K562 (cell line): Measurements from ENCODE around the gene RNF19B. TPM values are rescaled to one million over a fixed set of nuclear protein-coding genes. Genes with fewer than 3 reads are reported as not detected.

Experiments
- ASH1L ChIP-seq: fragments of 450-650 bp; IDR thresholded peaks from 2 replicates; pipeline ENCODE4 v1.6.1; 2018; ENCODE audit warnings: borderline replicate concordance, mild to moderate bottlenecking, low read depth; ENCODE audit not compliant: partially characterized antibody
- BCL6 ChIP-seq: fragments of 250-450 bp; sonication (Bioruptor Pico); IDR thresholded peaks from 2 replicates; pipeline ENCODE4 v1.4.0; 2020
- BCOR ChIP-seq: fragments of 450-650 bp; IDR thresholded peaks from 2 replicates; pipeline ENCODE4 v1.6.1; 2016
- CCNT2 ChIP-seq: IDR thresholded peaks from 2 replicates; pipeline ENCODE4 v1.6.1; 2011; ENCODE audit warnings: borderline replicate concordance, low read depth, mild to moderate bottlenecking, moderate library complexity, mixed read lengths, low read length; ENCODE audit not compliant: insufficient read length; ENCODE audit errors: extremely low read depth
- CREBBP ChIP-seq: IDR thresholded peaks from one replicate; pipeline ENCODE4 v1.6.1; 2012; ENCODE audit warnings: low read depth, mild to moderate bottlenecking, control low read depth, inconsistent platforms, low read length
- ELK1 ChIP-seq: sonication (generic); formaldehyde crosslinking; IDR thresholded peaks from 2 replicates; pipeline ENCODE4 v1.8.1; 2022; ENCODE audit warnings: missing genetic modification reagents
- ESRRB ChIP-seq: fragments of 250-450 bp; sonication (Bioruptor Pico); IDR thresholded peaks from 2 replicates; pipeline ENCODE4 v1.5.0; 2020; ENCODE audit warnings: mild to moderate bottlenecking, moderate library complexity, borderline replicate concordance
- FOXP1 ChIP-seq: sonication (generic); formaldehyde crosslinking; IDR thresholded peaks from 2 replicates; pipeline ENCODE4 v1.8.0; 2022; ENCODE audit warnings: mild to moderate bottlenecking, missing genetic modification reagents
- GTF2A2 ChIP-seq: IDR thresholded peaks from 2 replicates; pipeline ENCODE4 v1.6.1; 2016; ENCODE audit warnings: mild to moderate bottlenecking, missing genetic modification characterization, missing compliant biosample characterization
- HMG20B ChIP-seq: fragments of 250-450 bp; sonication (Bioruptor Pico); IDR thresholded peaks from 2 replicates; pipeline ENCODE4 v1.5.0; 2021; ENCODE audit warnings: mild to moderate bottlenecking
- MXI1 ChIP-seq: IDR thresholded peaks from 2 replicates; pipeline ENCODE4 v1.6.1; 2011; ENCODE audit warnings: low read depth, mild to moderate bottlenecking, improper control_type of control experiment, low read length
- MYC ChIP-seq, 2 experiments: fragments of 250-450 bp in 1 of 2; sonication (Bioruptor Pico) in 1 of 2; IDR thresholded peaks; 2 replicates each; pipeline versions ENCODE4 v1.5.1 to v1.6.1; 2012 to 2021; ENCODE audit warnings: low read depth in 2 of 2, borderline replicate concordance in 1 of 2, improper control_type of control experiment in 1 of 2, low read length in 1 of 2, mild to moderate bottlenecking in 1 of 2, moderate library complexity in 1 of 2
- NCOA4 ChIP-seq: fragments of 450-650 bp; IDR thresholded peaks from 2 replicates; pipeline ENCODE4 v1.6.1; 2018; ENCODE audit warnings: mild to moderate bottlenecking; ENCODE audit not compliant: partially characterized antibody
- POLR2AphosphoS2 ChIP-seq: IDR thresholded peaks from 2 replicates; pipeline ENCODE4 v1.6.1; 2012; ENCODE audit warnings: low read length, improper control_type of control experiment
- POLR2H ChIP-seq: IDR thresholded peaks from 2 replicates; pipeline ENCODE4 v1.6.1; 2016; ENCODE audit warnings: missing genetic modification characterization, low read depth, mild to moderate bottlenecking, control low read depth, missing compliant biosample characterization, moderate library complexity
- RBBP5 ChIP-seq: fragments of 200-600 bp; sonication (generic); IDR thresholded peaks from 2 replicates; pipeline ENCODE4 v1.6.1; 2012; ENCODE audit warnings: borderline replicate concordance, mild to moderate bottlenecking, low read length, control low read depth, inconsistent platforms; ENCODE audit not compliant: insufficient read depth, poor library complexity, severe bottlenecking
- SAFB ChIP-seq: fragments of 200-400 bp; formaldehyde crosslinking; IDR thresholded peaks from 2 replicates; pipeline ENCODE4 v1.6.1; 2017; ENCODE audit warnings: low read depth, low read length, borderline replicate concordance
- TFAP4 ChIP-seq: sonication (generic); formaldehyde crosslinking; IDR thresholded peaks from 2 replicates; pipeline ENCODE4 v1.8.0; 2022; ENCODE audit warnings: missing genetic modification reagents, mild to moderate bottlenecking, moderate library complexity, borderline replicate concordance
- THAP7 ChIP-seq: fragments of 250-450 bp; sonication (Bioruptor Pico); IDR thresholded peaks from 2 replicates; pipeline ENCODE4 v1.5.0; 2021
- ZBTB9 ChIP-seq: fragments of 450-650 bp; formaldehyde crosslinking; IDR thresholded peaks from 2 replicates; pipeline ENCODE4 v1.4.0; 2020; ENCODE audit warnings: mild to moderate bottlenecking, moderate library complexity
- ZNF354B ChIP-seq: fragments of 250-450 bp; sonication (Bioruptor Pico); IDR thresholded peaks from 2 replicates; pipeline ENCODE4 v1.4.0; 2020
- ZNF395 ChIP-seq: fragments of 200-800 bp; sonication (Bioruptor generic); IDR thresholded peaks from 2 replicates; pipeline ENCODE4 v1.6.1; 2017; ENCODE audit warnings: missing genetic modification characterization, missing compliant biosample characterization
- ZNF75A ChIP-seq: fragments of 450-650 bp; formaldehyde crosslinking; IDR thresholded peaks from 2 replicates; pipeline ENCODE4 v1.4.0; 2020; ENCODE audit warnings: mild to moderate bottlenecking
- polyA plus RNA-seq, 8 experiments: library from polyadenylated mRNA; depleted of rRNA in 4 of 8; stranded (reverse) in 5 of 8; unstranded in 3 of 8; fragments of >200 nt; fragmentation: Nextera tagmentation in 2 of 8; fragmentation: Illumina TruSeq in 1 of 8; extraction: Ambion mirVana in 2 of 8; extraction: Trizol in 1 of 8; gene quantifications; 2 replicates each; pipeline versions ENCODE4 v1.2.1 to v1.2.3, GENCODE V29; 2011 to 2014; ENCODE audit warnings: inconsistent platforms in 1 of 8, missing spikeins in 1 of 8
- total RNA-seq, 7 experiments: library from RNA; depleted of rRNA in 6 of 7; stranded (reverse); fragments of >200 nt in 6 of 7; fragmentation: Illumina TruSeq in 2 of 7; extraction: Trizol in 2 of 7; gene quantifications; 2 replicates each; pipeline versions ENCODE4 v1.2.1 to v1.2.3, GENCODE V29; 2011 to 2021; ENCODE audit warnings: low replicate concordance in 1 of 7

Gene RNF19B
- total and polyA plus RNA-seq, 9 of the 15 experiments (the other 6 are each of a cell fraction or from before 2014, with no cell fraction given), result 2.6 to 14.9 (median 10.1) TPM

- no peak for TF ChIP-seq ZNF395 (CRISPR knock-in tag)
- no peak for TF ChIP-seq BCL6
- TF ChIP-seq ASH1L, result no peak
- no peak for TF ChIP-seq CREBBP
- peak; percentile 87 for TF ChIP-seq RBBP5
- no peak; the same call in 1 of the 2 replicates for TF ChIP-seq FOXP1 (CRISPR knock-in tag)
- no peak for TF ChIP-seq ELK1 (CRISPR knock-in tag)
- TF ChIP-seq CCNT2, result peak; percentile 75
- TF ChIP-seq ZNF354B, result no peak
- TF ChIP-seq ESRRB (CRISPR knock-in tag), result no peak
- TF ChIP-seq BCOR, result peak; percentile 70
- TF ChIP-seq ZNF75A (CRISPR knock-in tag), result no peak
- TF ChIP-seq NCOA4, result no peak
- no peak for TF ChIP-seq THAP7 (CRISPR knock-in tag)
- TF ChIP-seq GTF2A2 (tag), result no peak
- TF ChIP-seq HMG20B (CRISPR knock-in tag), result no peak
- TF ChIP-seq ZBTB9 (CRISPR knock-in tag), result no peak
- TF ChIP-seq POLR2H (tag), result no peak
- no peak for TF ChIP-seq SAFB
- TF ChIP-seq MXI1, result no peak
- TF ChIP-seq TFAP4 (CRISPR knock-in tag), result peak; percentile 79
- TF ChIP-seq MYC (IDR thresholded peaks at IDR 0.05; ENCODE audit: low read depth, low read length), result no peak
- TF ChIP-seq MYC (CRISPR knock-in tag; IDR thresholded peaks at IDR 0.05; ENCODE audit: borderline replicate concordance, low read depth), result no peak
- TF ChIP-seq POLR2AphosphoS2, result no peak
These were observed 706 bp downstream of the RNF19B start (continued) for GRCh38 chr1:32963746-32964460.
